H9 (cell line): Measurements from ENCODE around the gene TJAP1. TPM values are rescaled to one million over a fixed set of nuclear protein-coding genes. Genes with fewer than 3 reads are reported as not detected.

Source experiments
- DNase-seq: peaks from one replicate; pipeline ENCODE4 v3.0.0-alpha.2; 2017
- H2AFZ ChIP-seq: one replicate; pipeline ENCODE4 v1.6.1; 2013; ENCODE audit warnings: mild to moderate bottlenecking, low read length, control low read depth, moderate library complexity
- H2AK5ac ChIP-seq: 2 replicates; pipeline ENCODE4 v1.6.1; 2013; ENCODE audit warnings: low read length, control low read depth, mixed read lengths; ENCODE audit not compliant: insufficient read length
- H2BK120ac ChIP-seq: one replicate; pipeline ENCODE4 v1.6.1; 2013; ENCODE audit warnings: low read depth, mild to moderate bottlenecking, low read length, control low read depth, inconsistent platforms; ENCODE audit not compliant: poor library complexity, severe bottlenecking
- H2BK12ac ChIP-seq: 2 replicates; pipeline ENCODE4 v1.6.1; 2013; ENCODE audit warnings: low read length, control low read depth, mixed read lengths, low read depth; ENCODE audit not compliant: insufficient read length
- H2BK15ac ChIP-seq: 2 replicates; pipeline ENCODE4 v1.6.1; 2013; ENCODE audit warnings: low read depth, low read length, control low read depth
- H2BK20ac ChIP-seq: one replicate; pipeline ENCODE4 v1.6.1; 2013; ENCODE audit warnings: low read depth, mild to moderate bottlenecking, low read length, control low read depth, inconsistent platforms; ENCODE audit not compliant: poor library complexity, severe bottlenecking
- H2BK5ac ChIP-seq: 2 replicates; pipeline ENCODE4 v1.6.1; 2013; ENCODE audit warnings: low read length, control low read depth, mixed read lengths; ENCODE audit not compliant: insufficient read length
- H3K14ac ChIP-seq: 2 replicates; pipeline ENCODE4 v1.6.1; 2013; ENCODE audit warnings: low read length, control low read depth; ENCODE audit not compliant: insufficient read depth
- H3K18ac ChIP-seq: 2 replicates; pipeline ENCODE4 v1.6.1; 2013; ENCODE audit warnings: low read depth, mild to moderate bottlenecking, mixed read lengths, low read length, control low read depth; ENCODE audit not compliant: insufficient read length
- H3K23ac ChIP-seq: 2 replicates; pipeline ENCODE4 v1.6.1; 2013; ENCODE audit warnings: low read length, control low read depth, mixed read lengths, low read depth; ENCODE audit not compliant: insufficient read length
- H3K23me2 ChIP-seq: 2 replicates; pipeline ENCODE4 v1.6.1; 2013; ENCODE audit warnings: low read depth, mild to moderate bottlenecking, mixed read lengths, low read length, control low read depth; ENCODE audit not compliant: insufficient read length, poor library complexity, severe bottlenecking
- H3K27ac ChIP-seq: 2 replicates; pipeline ENCODE4 v1.5.1; 2013; ENCODE audit warnings: low read length, control low read depth, mixed read lengths, low read depth; ENCODE audit not compliant: insufficient read length
- H3K27me3 ChIP-seq: 2 replicates; pipeline ENCODE4 v1.6.1; 2013; ENCODE audit warnings: low read length, control low read depth, inconsistent platforms; ENCODE audit not compliant: insufficient read depth
- H3K4ac ChIP-seq: 2 replicates; pipeline ENCODE4 v1.6.1; 2013; ENCODE audit warnings: low read depth, mild to moderate bottlenecking, control low read depth, inconsistent platforms, low read length, moderate library complexity
- H3K4me1 ChIP-seq: 2 replicates; pipeline ENCODE4 v1.6.1; 2013; ENCODE audit warnings: low read length, control low read depth, inconsistent platforms; ENCODE audit not compliant: insufficient read depth
- H3K4me2 ChIP-seq: 2 replicates; pipeline ENCODE4 v1.6.1; 2013; ENCODE audit warnings: low read length, control low read depth, mixed read lengths; ENCODE audit not compliant: insufficient read length, insufficient read depth
- H3K56ac ChIP-seq: 2 replicates; pipeline ENCODE4 v1.6.1; 2013; ENCODE audit warnings: low read depth, mild to moderate bottlenecking, mixed read lengths, low read length, control low read depth; ENCODE audit not compliant: insufficient read length
- H3K79me1 ChIP-seq: 2 replicates; pipeline ENCODE4 v1.6.1; 2013; ENCODE audit warnings: low read depth, mild to moderate bottlenecking, moderate library complexity, low read length, control low read depth, inconsistent platforms; ENCODE audit not compliant: insufficient read depth, poor library complexity, severe bottlenecking
- H3K79me2 ChIP-seq: 2 replicates; pipeline ENCODE4 v1.6.1; 2013; ENCODE audit warnings: low read length, control low read depth, inconsistent platforms; ENCODE audit not compliant: insufficient read depth
- H3K9ac ChIP-seq: 2 replicates; pipeline ENCODE4 v1.6.1; 2013; ENCODE audit warnings: low read length, control low read depth, mixed read lengths; ENCODE audit not compliant: insufficient read length; ENCODE audit errors: extremely low read depth
- H3K9me3 ChIP-seq: one replicate; pipeline ENCODE4 v1.6.1; 2013; ENCODE audit warnings: low read depth, low read length, inconsistent platforms; ENCODE audit not compliant: control insufficient read depth
- H3T11ph ChIP-seq: one replicate; pipeline ENCODE4 v1.6.1; 2013; ENCODE audit warnings: mild to moderate bottlenecking, low read length, control low read depth, inconsistent platforms
- H4K20me1 ChIP-seq: one replicate; pipeline ENCODE4 v1.6.1; 2013; ENCODE audit not compliant: control insufficient read depth, insufficient read length, insufficient read depth
- H4K5ac ChIP-seq: 2 replicates; pipeline ENCODE4 v1.6.1; 2013; ENCODE audit warnings: low read depth, mild to moderate bottlenecking, mixed read lengths, low read length, control low read depth; ENCODE audit not compliant: insufficient read length
- H4K8ac ChIP-seq: replicated peaks from 2 replicates; pipeline ENCODE4 v1.6.1; 2013; ENCODE audit warnings: low read length, control low read depth, mixed read lengths, low read depth; ENCODE audit not compliant: insufficient read length
- H4K91ac ChIP-seq: 2 replicates; pipeline ENCODE4 v1.6.1; 2013; ENCODE audit warnings: low read depth, mild to moderate bottlenecking, moderate library complexity, mixed read lengths, low read length, control low read depth; ENCODE audit not compliant: insufficient read length
- H3K27ac Mint-ChIP-seq, 3 experiments: 2 replicates in 2 of 3; 3 replicates in 1 of 3; pipeline ENCODE4 v1.8.0; 2020 to 2021; ENCODE audit warnings: mixed read lengths in 3 of 3, mild to moderate bottlenecking in 1 of 3, moderate library complexity in 1 of 3
- H3K27me3 Mint-ChIP-seq: 2 replicates; pipeline ENCODE4 v1.8.0; 2021; ENCODE audit warnings: low read depth, mild to moderate bottlenecking, moderate library complexity, mixed read lengths
- H3K36me3 Mint-ChIP-seq, 3 experiments: 2 replicates in 2 of 3; 3 replicates in 1 of 3; pipeline ENCODE4 v1.8.0; 2020 to 2021; ENCODE audit warnings: low read depth in 3 of 3, mixed read lengths in 3 of 3; ENCODE audit not compliant: insufficient read depth in 1 of 3
- H3K4me1 Mint-ChIP-seq, 2 experiments: 2 replicates each; pipeline ENCODE4 v1.8.0; 2020; ENCODE audit warnings: mixed read lengths in 2 of 2
- H3K4me3 Mint-ChIP-seq, 2 experiments: 2 replicates in 1 of 2; 3 replicates in 1 of 2; pipeline ENCODE4 v1.8.0; 2020 to 2021; ENCODE audit warnings: mild to moderate bottlenecking in 2 of 2, mixed read lengths in 2 of 2, moderate library complexity in 1 of 2
- H3K9me3 Mint-ChIP-seq, 2 experiments: 2 replicates in 1 of 2; 3 replicates in 1 of 2; pipeline ENCODE4 v1.8.0; 2020; ENCODE audit warnings: mild to moderate bottlenecking in 2 of 2, mixed read lengths in 2 of 2, moderate library complexity in 1 of 2
- WGBS: extraction: QIAGEN DNeasy Blood & Tissue Kit; methylation state at CpG from one replicate; pipeline ENCODE4 v1.1.7; 2013; ENCODE audit warnings: missing lambda C conversion rate, low lambda C conversion rate, mixed read lengths; ENCODE audit not compliant: insufficient read length; ENCODE audit errors: extremely low coverage; 5-methylcytosine and 5-hydroxymethylcytosine counted together
- total RNA-seq: library from RNA; stranded (reverse); gene quantifications from 2 replicates; pipeline ENCODE4 v1.2.1, GENCODE V29; 2021
- TF ChIP-seq, protein P1 (sequence below): fragments of 200-600 bp; sonication (generic); conservative IDR thresholded peaks from 3 replicates; pipeline ENCODE4 v1.8.0; 2021; ENCODE audit warnings: antibody characterized with exemption, mild to moderate bottlenecking

Gene TJAP1
- total RNA-seq, 1 experiment from 2014 or later, result 45.1 TPM

DNA sequence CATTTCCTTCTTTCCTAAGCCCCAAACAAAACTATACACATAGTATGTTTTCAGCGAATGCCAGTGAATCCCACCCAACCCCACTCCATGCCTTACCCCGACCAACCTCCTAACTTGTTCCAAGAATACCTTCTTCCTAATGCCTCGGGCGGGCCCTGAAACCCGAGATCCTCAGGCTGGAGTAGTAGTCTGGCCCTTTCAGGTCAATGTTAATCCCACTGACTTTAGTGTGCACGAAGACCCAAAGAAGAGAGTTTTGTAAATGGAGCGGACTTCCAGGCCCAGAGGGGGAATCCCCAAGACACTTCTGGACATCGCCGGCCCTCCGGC, 39.0 kb downstream of the TJAP1 start:
- H2AFZ ChIP-seq, result no peak overlapping the region
- no peak overlapping the region for H2BK15ac ChIP-seq
- H3K23me2 ChIP-seq, result peaks cover 9% of the 10 kb centered on the region
- H3K4ac ChIP-seq, result no peak overlapping the region
- H3K36me3 Mint-ChIP-seq, result peaks cover 41 to 49% (median 46%) of the 10 kb centered on the region in 3 experiments
- no peak overlapping the region for H2BK5ac ChIP-seq
- H3K9ac ChIP-seq, result peak overlapping the region; percentile 80
- no peaks in the 10 kb centered on the region for H3K27me3 Mint-ChIP-seq
- peak overlapping the region in 2 of 3 experiments; percentile 65 to 84; a peak in 2 of 7 replicates for H3K27ac Mint-ChIP-seq
- H4K8ac ChIP-seq, result no peak overlapping the region
- H3T11ph ChIP-seq, result no peak overlapping the region
- no peak overlapping the region for H2BK12ac ChIP-seq
- H3K4me1 ChIP-seq, result no peaks in the 10 kb centered on the region
- DNase-seq, result no peak
- no peaks in the 10 kb centered on the region for H4K20me1 ChIP-seq
- no peak overlapping the region for H3K4me3 Mint-ChIP-seq
- H3K4me1 Mint-ChIP-seq, result peaks cover 21 to 24% of the 10 kb centered on the region in 2 experiments
- H3K23ac ChIP-seq, result no peak overlapping the region
- H3K18ac ChIP-seq, result no peak overlapping the region
- H2BK120ac ChIP-seq, result no peak overlapping the region
- H3K79me1 ChIP-seq, result peaks cover 13% of the 10 kb centered on the region
- TF ChIP-seq, protein P1, sequence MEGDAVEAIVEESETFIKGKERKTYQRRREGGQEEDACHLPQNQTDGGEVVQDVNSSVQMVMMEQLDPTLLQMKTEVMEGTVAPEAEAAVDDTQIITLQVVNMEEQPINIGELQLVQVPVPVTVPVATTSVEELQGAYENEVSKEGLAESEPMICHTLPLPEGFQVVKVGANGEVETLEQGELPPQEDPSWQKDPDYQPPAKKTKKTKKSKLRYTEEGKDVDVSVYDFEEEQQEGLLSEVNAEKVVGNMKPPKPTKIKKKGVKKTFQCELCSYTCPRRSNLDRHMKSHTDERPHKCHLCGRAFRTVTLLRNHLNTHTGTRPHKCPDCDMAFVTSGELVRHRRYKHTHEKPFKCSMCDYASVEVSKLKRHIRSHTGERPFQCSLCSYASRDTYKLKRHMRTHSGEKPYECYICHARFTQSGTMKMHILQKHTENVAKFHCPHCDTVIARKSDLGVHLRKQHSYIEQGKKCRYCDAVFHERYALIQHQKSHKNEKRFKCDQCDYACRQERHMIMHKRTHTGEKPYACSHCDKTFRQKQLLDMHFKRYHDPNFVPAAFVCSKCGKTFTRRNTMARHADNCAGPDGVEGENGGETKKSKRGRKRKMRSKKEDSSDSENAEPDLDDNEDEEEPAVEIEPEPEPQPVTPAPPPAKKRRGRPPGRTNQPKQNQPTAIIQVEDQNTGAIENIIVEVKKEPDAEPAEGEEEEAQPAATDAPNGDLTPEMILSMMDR, result no peak
- no peak overlapping the region for H4K91ac ChIP-seq
- no peaks in the 10 kb centered on the region for H3K9me3 ChIP-seq
- H3K4me2 ChIP-seq, result peak overlapping the region; percentile 98
- H3K14ac ChIP-seq, result no peak overlapping the region
- H3K56ac ChIP-seq, result no peak overlapping the region
- no peak overlapping the region for H2AK5ac ChIP-seq
- no peak overlapping the region for H2BK20ac ChIP-seq
- H4K5ac ChIP-seq, result no peak overlapping the region
- H3K27me3 ChIP-seq, result no peaks in the 10 kb centered on the region
- H3K79me2 ChIP-seq, result peaks cover 17% of the 10 kb centered on the region; the same call in 1 of the 2 replicates
- no peaks in the 10 kb centered on the region for H3K9me3 Mint-ChIP-seq
- no CpG with 5 or more reads among the region's 10 CpGs for WGBS
- H3K27ac ChIP-seq, result no peak overlapping the region
